Measurements from ENCODE around the gene CABLES1.
"Not testable (repeated sequence)": the region's sequence is repeated elsewhere in the genome, so short reads cannot be mapped to it uniquely, and the experiment has no call there.

The CABLES1 gene

GRCh38 chr18:23272498-23273232 lies 137.4 kb downstream of the CABLES1 start:
- DNase-seq: no peak

- no peak for DNase-seq
Measured at GRCh38 chr18:23273443-23273966, 138.2 kb downstream of the CABLES1 start.

DNA sequence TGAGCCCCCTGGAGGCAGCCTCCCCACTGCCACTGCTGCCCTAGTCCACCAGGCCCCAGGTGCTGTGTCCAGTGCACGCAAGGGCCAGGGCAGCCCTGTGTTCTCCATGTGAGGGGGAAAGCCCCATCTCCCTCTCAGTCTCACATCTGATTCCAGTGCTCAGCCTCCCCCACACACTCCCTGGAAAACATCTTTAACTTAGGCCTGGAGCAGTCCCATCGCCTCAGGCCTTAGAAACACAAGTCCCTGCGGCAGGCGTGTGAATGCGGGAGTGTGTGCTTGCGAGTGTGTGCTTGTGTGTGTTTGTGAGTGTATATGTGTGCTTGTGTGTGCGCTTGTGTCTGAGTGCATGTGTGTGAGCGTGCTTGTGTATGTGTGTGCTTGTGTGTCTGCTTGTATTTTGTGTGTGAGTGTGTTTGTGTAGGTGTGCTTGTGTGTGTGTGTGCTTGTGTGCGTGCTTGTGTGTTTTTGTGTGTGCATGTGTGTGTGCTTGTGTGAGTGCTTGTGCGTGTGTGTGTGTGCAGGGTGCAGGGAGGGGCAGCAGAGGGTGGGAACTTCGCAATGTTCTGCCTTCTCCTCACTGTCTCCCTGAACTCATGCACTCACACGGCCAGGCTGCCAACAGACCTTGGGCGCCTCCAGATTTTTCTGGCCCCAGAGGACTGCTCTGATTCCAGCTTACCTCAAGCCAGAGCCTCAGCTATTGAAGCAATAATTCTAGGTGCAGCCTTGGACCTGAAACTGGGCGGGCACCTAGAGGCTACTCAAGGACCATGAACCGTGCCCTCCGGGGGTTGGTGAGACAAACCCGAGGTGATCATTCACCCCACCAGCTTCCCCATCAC lies 139.6 kb downstream of the CABLES1 start:
- DNase-seq: no peak

DNA sequence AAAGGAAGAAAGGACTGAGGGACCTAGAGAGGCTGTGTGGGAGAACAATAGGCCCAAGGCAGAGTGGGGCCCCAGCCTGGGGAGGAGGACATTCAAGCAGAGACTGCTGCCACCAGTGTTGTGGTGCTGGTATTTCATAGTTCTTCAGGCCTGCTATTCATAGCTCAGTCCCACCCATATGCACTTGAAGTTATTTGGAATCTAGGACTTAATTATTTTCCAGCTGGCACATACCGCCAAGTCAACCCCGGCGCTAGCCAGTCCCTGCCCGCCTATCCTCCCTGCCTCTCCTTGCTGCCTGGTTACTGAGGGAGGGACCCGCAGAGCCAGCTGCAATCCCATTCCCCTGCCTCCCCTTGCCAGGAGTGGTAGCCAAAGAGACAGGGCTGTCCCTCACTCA lies 141.2 kb downstream of the CABLES1 start:
- DNase-seq: no peak

GRCh38 chr18:23277399-23277798 lies 142.1 kb downstream of the CABLES1 start:
- DNase-seq: no peak

DNA sequence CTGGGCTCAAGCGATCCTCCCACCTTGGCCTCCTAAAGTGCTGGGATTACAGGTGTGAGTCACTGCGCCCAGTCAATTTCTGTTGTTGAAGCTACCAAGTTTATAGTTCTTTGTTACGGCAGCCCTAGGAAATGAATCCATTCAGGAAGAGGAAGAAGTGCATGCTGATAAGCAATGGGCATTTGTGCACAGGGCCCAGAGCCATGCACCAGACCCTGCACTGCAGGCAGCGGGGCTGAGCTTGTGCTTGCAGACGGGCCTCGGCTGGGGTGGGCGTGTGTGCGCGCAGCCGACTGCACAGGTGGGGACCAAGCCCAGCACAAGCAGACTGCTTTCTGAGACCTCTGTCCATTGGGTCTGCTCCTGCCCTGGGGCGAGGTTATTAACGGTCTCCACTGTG lies 144.6 kb downstream of the CABLES1 start:
- no peak for DNase-seq

DNA sequence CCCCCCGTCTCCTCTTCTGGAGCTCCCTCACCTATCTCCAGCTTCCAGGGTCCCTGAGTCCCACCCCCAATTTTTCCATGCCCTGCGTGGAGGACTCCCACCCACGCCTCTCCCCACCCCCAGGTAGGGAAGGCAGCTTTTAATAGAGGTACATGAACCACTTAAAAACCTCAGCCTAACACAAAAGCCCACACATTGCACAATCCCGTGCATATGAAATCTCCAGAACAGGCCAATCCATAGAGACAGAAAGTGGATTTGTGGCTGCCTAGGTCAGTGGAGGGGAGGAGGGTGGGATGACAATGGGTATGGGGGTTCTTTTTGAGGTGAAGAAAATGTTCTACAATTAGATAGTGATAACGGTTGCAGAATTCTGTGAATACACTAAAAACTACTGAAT lies 145.6 kb downstream of the CABLES1 start:
- DNase-seq: no peak

DNA sequence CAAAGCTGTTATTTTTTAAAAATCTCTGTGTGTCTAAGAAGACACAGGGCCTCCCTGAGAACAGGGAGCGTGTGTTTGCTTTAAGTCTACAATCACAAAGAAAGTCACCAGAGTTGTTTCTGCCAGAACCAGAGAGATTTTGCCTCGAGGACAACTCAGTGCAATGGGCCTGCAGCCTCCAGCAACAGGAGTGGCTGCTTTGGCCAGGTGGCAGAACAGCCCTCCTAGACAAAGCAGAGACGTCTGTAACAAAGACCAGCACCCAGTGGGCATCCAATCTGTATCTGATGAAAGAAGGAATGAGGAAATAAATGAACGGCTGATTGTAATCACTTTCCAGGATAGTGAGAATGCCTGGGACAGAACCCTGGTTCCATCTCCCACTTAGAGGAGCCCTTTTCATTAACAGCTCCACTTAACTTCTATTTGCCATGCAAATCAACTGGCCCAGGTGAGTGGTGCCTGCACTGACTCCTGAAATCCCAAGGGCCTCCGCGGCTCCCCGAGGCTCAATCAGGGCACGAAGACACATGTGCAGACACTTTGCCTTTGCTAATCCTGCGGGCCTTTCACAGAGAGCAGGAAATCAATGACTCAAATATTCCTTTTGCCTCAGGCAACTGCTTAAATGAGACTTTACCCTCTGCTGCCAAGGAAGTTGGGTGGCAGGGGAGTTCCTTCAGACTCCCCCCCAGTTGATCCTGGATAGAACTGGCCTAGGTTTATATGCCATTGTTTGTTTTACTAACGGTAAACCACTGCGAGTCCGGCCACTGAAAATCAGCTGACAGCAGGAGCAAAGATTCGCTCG lies 146.5 kb downstream of the CABLES1 start:
- no peak for DNase-seq

DNA sequence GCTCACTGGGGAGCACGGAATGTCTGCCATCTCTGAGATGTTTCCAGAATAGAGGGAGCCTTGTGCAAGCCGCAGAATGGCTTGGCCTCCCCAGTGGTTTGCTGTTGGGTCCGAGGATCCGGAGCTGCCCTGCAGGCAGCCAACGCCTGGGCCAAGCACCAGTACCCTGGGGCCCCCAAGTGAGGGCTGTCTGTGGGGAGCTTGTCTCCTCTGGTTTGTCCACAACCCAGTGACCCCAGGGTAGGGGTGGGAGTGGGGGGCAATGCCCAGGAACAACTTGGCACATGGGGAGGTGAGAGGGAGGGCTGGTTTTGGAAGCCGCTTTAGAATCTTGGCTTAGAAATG lies 147.1 kb downstream of the CABLES1 start:
- DNase-seq: no peak

- peak; percentile 61 for DNase-seq
Measured at GRCh38 chr18:23283916-23284430, 148.7 kb downstream of the CABLES1 start.

- DNase-seq: no peak
Measured at GRCh38 chr18:23284629-23285028, 149.3 kb downstream of the CABLES1 start.

- not testable (repeated sequence) for DNase-seq
Measured at GRCh38 chr18:23285581-23285980, 150.3 kb downstream of the CABLES1 start.

DNA sequence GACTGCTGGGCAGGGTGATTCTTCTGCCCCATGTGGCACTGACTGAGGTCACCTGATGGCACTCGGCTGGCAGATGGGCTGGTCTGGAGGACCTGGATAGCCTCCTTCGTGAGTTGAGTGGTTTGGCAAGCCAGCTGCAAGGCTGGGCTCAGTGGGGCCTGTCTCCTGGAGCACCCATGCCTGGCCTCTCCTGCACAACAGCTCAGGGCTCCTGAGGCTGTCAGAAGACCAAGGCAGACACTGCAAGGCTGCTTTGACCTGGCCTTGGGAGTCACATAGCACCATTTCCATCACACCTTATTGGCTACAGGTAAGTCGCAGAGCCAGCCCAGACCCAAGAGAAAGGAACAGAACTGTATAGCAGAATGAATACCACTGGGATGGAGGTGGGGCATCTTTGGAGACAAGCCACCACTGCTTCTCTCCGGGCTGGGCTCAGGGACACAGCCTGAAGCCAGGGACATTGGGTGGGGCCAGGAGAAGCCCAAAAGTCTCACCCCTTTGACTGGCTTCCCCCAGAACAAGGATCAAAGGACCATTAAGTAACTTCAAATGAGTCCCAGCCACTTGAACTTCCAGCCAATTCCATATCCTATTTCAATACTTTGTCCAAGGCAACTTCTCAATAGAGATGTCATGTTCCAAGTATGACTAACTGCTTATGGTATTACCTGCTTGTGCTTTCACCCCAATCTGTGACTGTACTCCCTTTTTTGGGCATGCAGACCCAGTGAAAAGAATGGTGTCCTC lies 156.3 kb downstream of the CABLES1 start:
- no peak for DNase-seq

DNA sequence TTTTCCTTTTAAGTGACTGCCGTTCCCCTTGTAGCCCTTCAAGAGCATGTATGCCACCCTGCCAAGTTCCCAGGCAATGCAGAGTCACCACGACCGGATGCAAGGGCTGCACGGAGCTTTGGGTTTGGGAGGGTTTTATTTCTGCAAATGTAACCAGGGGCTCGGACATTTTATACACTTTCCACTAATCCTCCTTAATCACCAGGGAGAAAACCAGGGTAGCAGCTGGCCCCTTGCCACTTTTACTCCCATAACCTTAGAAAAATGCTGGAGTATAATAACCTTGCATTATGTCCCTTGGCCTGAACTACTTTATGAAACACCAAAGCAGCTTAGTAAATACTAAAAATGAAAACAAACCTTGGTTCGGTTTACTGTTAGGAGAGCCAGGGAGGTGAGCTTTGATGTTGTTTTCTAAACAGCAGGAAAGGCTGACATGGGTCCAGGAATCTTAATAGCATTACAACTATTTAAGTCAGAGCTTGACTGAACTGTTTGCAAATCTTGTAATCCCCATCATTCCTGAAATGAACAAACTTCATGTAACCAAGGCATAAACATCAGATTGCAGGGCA lies 165.0 kb downstream of the CABLES1 start:
- no peak for DNase-seq

DNA sequence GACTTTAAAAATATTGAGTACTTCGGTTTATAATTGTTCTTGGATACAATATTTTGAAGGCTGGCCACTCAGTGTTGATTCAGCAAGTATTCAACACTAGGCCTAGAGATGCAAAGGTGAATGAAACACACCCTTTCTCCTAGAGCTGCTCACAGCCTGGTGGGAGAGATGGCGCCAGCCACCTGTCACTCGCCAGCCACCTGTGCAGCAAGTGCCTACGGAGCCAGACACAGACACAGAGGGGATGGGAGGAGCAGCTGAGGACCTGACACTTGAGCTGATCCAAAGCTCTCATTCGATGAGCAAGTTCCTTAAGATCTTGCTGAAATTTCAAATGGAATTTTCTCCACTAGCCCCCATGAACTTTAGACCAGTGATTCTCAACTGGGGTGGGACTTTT lies 166.7 kb downstream of the CABLES1 start:
- DNase-seq: no peak

- no peak for DNase-seq
Measured at GRCh38 chr18:23302511-23302850, 167.2 kb downstream of the CABLES1 start.

DNA sequence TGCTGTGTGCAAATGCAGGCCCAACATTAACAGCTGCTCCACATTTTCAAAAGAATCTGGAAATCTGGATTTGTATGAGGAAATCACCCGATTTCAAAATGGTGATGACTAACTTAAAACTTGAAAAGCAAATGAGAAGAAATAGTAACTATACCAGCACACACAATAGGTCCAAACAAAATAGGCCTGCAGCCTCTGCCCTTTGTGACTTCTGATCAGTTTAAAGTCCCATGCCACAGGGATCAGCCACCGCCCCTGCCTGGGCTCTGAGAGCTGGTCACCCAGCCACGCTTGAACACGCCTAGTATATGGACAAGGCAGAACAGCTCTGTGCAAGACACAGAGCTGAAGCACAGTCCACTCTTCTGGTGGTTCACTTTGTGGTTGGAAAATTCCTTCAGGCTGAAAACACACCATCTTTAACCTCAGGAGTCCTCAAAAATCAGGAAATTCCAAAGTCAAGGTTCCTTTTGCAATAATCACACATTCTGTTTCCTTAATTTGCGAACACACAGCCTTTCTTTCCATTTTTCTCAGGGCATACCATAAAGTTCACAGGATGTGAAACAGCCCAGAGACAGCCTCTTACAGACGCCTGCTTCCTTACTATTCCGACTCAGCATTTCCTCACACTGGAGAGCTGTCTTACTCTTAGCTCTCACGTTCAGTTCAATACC lies 167.7 kb downstream of the CABLES1 start:
- DNase-seq: peak; percentile 12

DNA sequence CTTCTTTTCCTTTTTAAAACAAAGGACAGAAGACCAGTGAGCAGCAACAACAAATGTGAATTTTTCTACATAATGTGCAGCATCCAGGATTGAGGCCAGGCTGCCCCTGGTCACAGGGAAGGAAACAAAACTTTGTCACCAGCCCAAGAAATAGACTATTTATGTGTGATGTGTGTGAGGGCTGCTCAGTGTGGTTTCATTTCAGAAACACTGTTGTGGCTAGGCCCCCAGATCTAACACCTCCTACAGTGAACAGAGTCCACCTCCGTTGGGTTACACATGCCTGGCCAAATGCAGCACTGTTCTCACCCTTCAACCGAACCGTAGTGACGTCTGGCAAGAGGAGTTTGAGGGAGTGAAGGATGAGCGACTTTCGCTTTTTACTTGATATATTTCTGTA lies 171.5 kb downstream of the CABLES1 start:
- no peak for DNase-seq

GRCh38 chr18:23307567-23308295 lies 172.4 kb downstream of the CABLES1 start:
- no peak for DNase-seq

All from kidney glomerular epithelial cell (primary cell).